SHP77 (cell line): Measurements from ENCODE around the gene CD48.
"Not testable (repeated sequence)": the region's sequence is repeated elsewhere in the genome, so short reads cannot be mapped to it uniquely, and the experiment has no call there.

Source experiments
- DNase-seq, 2 experiments: peaks; one replicate each; lab custom pipeline; 2025; lab: John Stamatoyannopoulos, UW

CD48 gene

DNA sequence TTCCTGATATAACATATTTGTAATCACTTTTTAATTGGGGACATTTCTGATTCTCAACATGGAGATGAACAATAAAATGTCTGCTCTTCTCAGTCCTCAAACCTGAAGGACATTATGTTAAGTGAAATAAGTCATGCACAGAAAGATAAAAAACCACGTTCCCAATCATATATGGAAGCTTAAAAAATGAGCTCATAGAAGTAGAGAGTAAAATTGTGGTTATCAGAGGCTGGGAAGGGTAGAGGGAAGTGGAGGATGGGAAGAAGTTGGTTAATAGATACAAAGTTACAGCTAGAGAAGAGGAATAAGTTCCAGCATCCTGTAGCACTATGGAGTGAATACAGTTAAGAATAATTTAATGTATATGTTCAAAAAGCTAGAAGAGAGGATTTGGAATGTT, 1.5 kb upstream of the CD48 start:
- no peak for DNase-seq

DNA sequence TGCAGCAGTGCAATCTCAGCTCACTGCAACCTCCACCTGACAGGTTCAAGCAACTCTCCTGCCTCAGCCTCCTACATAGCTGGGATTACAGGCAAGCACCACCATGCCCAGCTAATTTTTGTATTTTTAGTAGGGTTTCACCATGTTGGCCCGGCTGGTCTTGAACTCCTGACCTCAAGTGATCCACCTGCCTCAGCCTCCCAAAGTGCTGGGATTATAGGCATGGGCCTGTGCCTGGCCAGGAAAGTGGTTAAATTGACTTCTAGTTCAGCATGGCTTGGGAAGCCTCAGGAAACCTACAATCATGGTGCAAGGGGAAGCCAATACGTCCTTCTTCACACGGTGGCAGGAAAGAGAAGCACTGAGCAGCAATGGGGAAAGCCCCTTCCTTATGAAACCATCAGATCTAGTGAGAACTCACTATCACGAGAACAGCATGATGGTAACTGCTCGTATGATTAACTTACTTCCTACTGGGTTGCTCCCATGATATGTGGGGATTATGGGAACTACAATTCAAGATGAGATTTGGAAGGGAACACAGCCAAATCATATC, 981 bp upstream of the CD48 start:
- DNase-seq = not testable (repeated sequence)

DNA sequence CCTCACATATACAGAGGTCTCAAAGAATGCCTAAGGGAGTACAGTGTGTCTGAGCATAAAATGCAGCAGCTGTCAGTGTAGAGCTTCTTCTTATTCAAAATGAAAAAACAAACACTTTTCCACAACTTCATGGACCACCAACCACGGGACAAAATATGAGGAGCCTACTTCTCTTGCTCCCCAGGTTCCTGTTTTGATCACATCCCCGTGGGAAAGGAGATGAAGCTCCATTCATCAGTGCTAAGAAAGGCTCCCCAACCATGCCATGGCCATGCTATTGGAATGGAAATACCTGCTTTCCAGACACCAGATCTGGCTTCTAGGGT, 383 bp downstream of the CD48 start:
- DNase-seq = no peak

DNA sequence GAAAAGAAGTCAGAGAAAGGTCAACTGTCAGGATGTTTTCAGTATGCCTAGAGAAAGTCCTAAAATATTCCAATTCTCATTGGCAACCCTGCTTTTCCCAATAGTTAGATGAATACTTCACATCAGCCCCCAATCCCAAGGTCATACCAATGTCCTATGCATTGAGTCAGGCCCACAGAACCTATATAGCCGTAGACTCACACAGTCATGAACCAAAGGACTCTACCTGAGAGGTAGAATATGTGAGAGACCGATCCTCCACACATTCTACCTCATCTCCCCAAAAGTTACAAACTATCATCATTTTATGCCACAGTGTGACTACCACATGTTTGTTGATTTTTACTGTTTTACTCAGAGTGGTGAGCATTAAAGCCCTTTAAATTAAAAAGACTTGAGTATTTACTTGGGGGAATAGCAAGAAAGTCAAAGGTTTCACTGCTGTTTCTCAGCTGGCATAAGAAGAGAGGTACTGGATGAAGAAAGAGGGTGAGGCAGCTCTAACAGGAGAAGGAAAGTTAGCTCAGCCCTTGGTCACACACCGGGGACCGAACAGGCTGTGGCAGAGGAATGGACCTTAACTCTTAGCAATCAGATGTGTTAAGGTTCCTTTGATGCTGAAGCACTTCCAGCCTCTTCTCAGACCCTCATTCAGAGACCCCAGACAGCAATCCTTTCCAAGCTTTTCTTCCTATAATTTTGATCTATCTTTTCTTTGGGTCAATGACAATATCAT, 937 bp downstream of the CD48 start:
- no peak for DNase-seq

DNA sequence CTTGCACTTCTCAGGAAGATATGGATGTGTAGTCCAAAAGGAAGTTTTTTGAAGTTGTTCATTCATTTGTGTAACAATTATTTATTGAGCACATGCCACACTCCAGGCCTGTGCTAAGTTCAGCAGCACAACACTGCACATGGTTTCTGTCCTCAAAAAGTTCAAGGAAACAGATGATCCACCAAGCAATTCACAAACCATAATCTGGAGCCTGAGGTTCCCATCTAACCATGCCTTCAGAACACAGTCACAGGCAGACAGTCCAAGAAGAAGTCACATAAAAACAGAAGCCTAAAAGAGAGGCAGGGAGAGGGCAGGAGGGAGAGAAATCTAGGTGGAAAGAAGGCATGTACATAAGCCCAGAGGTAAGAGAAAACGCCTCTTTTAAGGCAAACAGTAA, 1.9 kb downstream of the CD48 start:
- DNase-seq = no peak

DNA sequence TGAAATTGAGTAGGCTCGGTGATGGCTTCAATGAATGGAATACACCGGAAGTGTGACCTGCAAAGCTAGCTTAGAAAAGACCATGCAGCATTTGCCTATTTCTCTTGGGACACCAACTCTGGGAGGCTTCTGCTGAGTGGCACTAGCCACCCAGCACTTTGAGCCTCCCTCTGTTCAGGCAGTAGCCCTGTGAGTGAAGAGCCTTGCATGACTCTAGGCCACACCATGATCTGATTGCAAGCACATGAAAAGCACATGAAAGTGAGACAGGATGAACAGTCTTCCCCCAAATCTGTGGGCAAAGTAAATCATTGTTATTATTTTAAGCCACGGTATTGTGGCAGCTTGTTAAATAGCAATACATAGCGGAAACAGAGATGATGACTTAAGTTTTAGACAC, 2.8 kb downstream of the CD48 start:
- DNase-seq = no peak

DNA sequence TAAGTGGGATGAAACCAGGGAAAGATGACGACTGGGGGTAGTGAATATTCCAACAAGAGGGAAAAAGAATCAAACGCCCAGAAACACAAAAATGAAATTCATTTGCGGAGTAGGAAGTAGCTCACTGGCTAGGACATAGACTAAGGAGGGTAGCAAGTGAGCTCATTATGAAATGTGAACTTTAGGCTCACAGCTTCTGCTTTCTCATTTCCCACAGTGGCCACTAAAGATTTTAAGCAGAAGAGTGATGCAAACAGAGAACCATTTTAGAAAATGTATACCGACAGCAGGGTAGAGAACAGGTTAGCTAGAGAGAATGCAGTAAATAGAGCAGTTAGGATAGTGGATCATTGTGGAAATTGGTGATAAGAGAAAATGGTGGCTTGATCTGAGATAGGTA, 3.5 kb downstream of the CD48 start:
- DNase-seq = no peak

DNA sequence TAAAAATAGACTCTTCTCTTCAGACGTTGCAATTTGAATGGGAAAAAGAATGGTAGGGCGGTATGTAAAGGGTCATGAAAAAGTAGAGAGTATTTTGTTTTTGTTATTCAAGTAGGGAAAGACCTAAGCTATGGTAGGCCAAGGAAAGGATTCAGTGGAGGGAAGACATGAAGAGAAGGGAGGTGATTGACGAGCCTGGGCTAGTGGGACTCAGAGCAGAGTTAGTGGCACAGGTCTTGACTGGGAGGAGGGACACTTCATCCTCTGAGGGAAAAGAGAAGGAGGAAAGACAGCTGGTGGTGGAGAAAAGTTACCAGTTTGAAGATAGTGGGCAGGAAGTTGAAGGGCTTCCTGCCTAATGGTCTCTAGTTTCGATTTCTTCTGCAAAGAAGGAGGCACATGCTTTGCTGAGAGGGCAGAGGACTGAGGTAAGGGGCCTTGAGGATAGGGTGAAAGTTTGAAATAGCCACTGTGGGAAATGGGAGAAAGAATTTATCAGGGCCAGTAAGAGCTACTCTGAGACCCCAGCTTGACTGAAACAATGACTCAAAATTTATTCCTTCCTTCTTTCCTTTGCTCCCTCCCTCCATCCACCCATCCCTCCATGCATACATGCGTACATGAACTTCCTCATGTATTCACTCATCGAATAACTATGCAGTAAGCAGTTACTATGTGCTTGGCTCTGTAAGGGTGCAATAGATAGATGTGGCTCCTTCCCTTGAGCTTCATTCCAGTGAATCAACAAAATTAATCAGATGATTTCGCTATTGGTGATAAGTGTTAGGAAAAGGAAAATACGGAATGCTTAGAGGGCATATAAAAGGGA, 4.2 kb downstream of the CD48 start:
- DNase-seq = no peak

DNA sequence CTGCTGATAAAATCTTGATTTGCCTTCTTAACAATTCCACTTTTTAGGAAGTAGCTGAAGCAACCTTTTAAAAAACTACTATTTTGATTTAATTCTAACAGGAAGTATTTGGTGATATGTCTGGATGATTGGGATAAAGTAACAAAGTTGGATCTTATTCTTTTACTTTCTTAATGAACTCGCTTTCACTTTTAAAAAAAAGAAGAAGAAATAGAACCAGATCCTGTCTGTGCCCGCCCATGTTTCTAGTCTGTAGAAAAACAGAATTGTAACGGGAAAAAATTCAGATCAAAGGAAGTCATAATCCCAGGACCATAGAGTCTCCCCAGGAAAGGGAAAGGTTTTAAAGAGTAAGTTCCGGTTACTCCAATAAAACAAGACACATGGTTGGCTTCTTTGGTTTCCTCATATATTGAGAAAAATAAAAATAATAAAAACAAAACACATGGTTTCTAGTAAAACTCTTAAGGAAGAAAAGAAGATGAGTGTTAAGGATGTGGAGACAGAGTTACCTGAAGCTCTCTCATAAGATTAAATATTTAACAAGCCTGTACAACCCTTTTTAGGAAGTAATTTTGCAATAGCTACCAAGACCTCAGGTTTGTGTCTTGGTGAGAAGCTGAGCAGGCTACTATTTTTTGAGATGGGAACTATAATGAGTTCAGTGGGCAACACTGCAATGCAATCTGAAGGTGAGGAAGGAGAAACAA, 4.9 kb downstream of the CD48 start:
- no peak for DNase-seq

DNA sequence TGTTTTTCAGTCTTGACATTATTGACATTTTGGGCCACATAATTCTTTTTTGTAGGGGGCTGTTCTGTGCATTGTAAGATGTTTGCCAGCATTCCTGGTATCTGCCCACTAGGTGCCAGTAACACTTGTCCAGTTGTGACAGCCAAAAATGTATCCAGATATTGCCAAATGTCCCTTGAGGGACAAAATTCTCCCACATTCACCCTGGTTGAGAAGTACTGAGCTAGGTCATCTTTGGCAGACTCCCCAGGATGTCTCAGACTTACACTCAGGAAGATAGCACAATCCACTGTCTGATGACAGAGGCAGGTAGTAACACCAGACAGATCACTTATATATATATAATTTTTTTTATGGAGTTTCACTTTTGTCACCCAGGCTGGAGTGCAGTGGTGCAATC, 5.9 kb downstream of the CD48 start:
- DNase-seq = no peak

DNA sequence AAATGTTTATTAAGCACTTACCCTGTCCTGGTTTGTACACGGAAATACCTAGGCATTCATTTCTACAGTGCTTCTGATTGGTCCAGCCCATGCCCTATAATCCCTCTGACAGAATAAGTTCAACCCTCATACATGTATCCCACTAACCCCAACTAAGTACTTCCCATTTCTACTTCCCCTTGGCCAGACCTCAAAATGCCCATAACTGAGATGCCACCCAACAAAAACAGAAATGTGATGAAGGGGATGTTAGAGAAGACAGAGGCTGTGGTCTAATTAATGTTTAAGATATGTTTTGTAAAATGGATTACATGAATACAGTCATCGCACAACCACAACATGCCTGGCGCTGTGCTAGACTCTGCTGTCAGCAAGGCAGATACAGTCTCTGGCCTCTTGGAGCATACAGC, 6.4 kb downstream of the CD48 start:
- not testable (repeated sequence) for DNase-seq

DNA sequence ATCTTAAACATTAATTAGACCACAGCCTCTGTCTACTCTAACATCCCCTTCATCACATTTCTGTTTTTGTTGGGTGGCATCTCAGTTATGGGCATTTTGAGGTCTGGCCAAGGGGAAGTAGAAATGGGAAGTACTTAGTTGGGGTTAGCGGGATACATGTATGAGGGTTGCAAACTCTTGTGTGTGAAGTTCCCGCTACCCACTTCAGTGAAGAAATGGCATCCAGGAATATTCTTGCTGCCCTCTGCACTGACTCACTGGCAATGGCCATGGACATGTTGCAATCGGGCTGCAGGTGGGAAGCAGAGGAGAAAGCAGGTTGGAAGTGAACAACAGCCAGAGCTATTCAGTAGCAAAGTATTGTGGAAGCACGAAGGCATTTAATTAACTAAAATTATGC, 7.4 kb downstream of the CD48 start:
- DNase-seq = no peak

DNA sequence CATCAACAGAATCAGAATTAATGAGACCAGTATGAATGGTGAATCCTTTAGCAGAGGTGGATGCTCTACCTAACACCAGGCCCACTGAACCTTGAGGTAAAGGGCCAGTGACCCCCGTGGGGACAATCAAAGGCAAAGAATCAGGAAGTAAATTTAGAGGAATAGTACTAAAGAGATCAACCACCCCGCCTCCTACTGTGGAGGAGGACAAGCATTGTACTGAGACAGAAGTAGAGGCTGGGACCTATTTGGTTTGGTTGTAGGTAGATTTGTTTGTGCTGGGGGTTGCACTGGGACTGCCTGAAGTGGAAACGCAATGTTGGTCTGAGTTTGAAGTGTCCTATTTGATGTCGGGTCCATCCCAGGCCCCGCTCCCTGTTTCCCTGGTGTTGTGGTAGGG, 9.5 kb downstream of the CD48 start:
- no peak for DNase-seq

DNA sequence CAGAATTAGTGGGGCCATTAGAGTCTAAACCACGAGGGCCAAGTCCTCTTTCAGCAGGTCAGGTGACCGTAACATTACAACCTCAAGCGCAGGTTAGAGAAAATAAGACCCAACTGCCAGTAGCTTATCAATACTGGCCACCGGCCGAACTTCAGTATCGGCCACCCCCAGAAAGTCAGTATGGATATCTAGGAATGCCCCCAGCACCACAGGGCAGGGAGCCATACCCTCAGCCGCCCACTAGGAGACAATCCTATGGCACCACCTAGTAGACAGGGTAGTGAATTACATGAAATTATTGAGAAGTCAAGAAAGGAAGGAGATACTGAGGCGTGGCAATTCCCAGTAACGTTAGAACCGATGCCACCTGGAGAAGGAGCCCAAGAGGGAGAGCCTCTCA, 19.2 kb downstream of the CD48 start:
- DNase-seq = not testable (repeated sequence)

DNA sequence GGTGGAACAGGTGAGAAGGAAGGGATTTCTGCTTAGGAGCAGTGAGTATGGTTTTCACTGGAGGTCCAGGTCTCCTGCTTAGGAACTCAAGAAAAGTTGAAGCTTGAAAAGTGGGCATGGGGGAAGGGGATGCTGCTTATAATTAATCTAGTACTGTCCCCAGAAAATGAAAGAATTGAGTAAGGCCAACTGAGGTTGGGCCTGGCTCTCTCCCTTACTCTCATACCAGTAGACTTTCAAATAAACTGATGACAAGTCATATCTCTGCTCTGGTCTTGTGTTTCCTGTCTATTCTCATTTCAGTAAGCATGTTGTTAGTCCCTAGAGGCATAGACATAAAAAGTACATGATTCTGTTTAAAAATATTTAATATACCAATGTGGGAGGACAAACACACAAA, 26.4 kb downstream of the CD48 start:
- no peak for DNase-seq

DNA sequence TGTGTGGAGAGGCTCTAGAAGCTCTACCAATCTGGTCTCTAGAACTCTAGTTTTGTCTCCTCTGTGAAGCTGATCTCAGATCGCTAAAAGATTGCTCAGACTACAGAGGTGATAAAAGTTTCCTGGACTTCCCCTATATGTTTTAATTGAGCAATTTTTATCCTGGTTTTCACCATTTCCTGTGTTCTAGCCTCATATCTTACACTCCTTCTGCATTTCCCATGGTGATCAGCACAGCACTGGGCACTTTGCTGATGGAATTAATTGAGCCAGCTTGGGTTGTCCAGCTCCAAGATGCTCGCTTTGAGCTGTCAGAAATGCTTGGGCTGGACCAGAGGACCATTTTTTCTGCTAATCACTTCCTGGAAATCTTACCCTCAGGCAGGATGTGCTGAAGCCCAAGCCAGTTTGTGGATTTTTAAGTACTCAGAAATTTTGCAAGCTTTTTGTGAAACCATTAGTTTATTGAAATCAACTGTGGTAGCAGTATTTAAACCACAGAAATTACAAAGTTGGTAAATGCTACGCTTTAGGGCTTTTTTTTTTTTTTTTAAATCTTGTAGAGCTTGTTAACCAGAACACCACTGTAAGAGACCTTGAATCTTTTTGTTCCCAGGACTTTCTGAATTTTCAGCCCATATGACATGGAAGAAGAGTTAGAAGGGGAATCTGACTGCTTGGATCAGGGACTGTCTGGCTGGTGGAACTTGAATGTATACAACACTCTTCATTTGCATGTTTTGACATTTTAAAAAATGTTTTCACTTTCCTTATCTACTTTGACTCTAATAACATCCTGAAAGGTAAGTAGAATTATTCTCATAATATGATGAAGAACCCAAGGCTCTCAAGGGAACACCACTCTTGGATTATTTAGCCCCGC, 28.4 kb downstream of the CD48 start:
- no peak for DNase-seq

DNA sequence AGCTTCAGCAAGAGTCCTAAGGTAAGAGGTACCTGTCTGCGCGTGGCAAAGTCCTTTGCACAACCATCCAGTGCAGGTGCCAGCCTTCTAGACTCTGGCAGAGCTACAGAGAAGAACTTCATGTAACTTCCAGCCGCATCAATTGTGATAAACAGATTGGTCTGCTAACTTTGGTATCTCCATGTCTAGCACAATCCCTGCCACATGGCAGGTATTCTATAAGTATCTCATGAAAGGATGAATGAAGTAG, 29.8 kb downstream of the CD48 start:
- no peak for DNase-seq

DNA sequence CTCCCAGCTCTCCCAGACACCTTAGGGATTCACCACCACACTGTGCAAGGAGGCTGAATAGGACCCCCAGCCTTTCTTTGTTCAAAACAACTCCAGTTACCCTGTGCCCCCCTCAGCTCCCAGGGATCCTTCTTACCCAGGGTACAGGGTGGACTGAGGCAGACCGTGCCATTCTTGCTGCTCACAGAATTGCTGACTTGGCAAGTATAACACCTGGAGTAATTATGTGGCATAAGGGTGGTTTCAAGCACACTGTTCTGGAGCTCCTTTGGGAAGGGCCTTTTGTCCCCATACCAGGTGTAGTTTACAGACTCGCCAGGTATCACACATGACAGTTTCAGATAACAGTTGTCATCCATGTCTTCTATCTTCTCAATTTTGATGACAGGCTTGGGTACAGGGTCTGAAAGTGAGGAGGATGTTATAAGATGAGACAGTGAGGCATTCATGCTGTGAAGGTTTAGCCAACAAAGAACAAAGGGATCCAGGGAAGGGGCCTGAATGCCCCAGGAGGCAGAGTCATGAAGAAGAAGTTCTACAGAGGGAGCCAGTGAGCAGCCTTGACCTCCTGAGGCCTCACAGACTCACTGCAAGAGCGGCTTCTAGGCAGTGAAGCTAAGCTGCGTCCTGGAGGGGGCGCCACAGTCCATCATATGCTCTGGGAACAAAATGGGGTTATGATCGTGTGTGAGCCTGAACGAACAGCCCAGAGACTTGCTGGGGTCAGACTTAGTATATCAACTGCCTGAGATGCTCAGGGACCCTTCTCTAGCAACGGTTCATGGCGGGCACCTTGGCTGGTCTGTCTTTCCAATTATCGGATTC, 30.3 kb downstream of the CD48 start:
- peak; percentile 64 to 69 for DNase-seq

DNA sequence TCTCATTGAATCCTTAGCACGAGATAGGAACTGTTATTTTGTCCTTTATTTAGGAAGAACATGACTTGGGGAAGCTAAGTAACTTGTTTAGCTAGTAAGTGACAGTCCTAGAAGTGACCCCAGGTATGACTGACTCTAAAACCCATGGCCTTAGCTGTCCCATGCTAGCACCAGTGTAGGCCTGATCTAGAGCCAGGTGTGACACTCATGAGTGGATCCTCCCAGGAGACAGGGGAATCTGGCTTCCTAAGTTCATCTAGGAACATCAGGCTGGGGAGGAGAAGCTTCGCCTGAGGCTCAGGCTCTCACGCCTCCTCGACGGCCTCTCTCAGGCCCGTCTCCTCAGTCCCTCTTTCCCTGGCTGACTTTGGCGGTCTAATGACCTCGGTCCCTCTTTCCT, 31.2 kb downstream of the CD48 start:
- no peak for DNase-seq

DNA sequence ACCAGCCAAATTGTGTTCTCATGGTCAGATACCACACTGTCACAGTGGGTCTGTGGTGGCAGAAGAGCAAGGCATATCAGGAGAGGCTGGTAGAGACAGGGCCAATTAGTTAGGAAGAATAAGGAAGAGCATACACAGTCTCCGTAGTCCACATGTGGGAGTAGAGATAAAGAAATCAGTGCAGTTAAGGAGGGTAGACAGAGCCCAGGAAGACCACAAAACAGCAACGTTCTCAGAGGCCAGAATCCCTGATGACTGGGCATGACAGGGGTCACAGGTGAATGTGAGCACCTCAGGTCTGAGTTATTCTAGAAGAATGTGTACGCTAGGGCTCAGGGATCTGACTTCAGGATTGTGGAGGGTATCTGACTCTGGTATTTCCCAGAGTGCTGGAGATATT, 31.7 kb downstream of the CD48 start:
- DNase-seq = no peak

DNA sequence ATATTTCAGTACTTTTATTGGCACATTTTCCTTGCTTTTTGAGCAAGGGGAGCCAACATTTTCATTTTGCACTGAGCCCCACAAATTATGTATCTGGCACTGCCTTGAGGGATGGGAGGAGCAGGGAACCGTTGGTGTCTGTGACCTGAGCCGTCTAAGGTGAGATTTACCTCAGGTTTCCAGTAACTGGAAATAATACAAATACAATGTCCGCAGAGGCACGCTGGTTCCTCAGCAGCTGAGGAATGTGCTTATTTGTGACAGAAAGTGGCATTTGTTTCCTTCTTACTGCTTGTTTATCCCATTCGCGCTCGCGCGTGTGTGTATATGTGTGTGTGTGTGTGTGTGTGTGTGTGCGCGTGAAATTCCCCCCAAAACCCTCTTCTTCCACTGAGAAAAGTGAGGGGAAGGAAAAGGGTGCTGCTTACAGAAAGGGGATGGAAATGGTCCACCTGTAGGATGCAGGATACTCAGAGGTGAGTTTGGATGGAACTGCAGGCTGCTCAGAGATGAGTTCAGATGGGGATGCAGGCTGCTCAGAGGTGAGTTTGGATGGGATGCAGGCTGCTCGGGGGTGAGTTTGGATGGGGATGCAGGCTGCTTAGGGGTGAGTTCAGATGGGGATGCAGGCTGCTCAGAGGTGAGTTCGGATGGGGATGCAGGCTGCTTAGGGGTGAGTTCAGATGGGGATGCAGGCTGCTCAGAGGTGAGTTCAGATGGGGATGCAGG, 34.6 kb downstream of the CD48 start:
- no peak for DNase-seq
